ENCODE data around the gene ADGRG6.

ADGRG6 gene

GRCh38 chr6:142292166-142292924 lies 9.5 kb upstream of the ADGRG6 start:
- DNase-seq, result no peak

- DNase-seq, result no peak
These were observed 8.7 kb upstream of the ADGRG6 start for GRCh38 chr6:142293121-142293520.

GRCh38 chr6:142294679-142295078 lies 7.1 kb upstream of the ADGRG6 start:
- no peak for DNase-seq

- DNase-seq, result no peak
These were observed 4.7 kb upstream of the ADGRG6 start for GRCh38 chr6:142296975-142297604.

- no peak for DNase-seq
These were observed 4.2 kb upstream of the ADGRG6 start for GRCh38 chr6:142297605-142297995.

- no peak for DNase-seq
These were observed 3.6 kb upstream of the ADGRG6 start for GRCh38 chr6:142297996-142298753.

- no peak for DNase-seq
These were observed 1.5 kb upstream of the ADGRG6 start for GRCh38 chr6:142300302-142300701.

- peak in 1 of 4 experiments; percentile 3 for DNase-seq
These were observed 803 bp upstream of the ADGRG6 start for GRCh38 chr6:142300758-142301650.

- no peak for DNase-seq
These were observed 791 bp downstream of the ADGRG6 start for GRCh38 chr6:142302421-142303175.

GRCh38 chr6:142303176-142303533 lies 1.3 kb downstream of the ADGRG6 start:
- no peak for DNase-seq

- no peak for DNase-seq
These were observed 2.4 kb downstream of the ADGRG6 start for GRCh38 chr6:142304241-142304640.

GRCh38 chr6:142306736-142307135 lies 4.9 kb downstream of the ADGRG6 start:
- no peak for DNase-seq

- DNase-seq, result no peak
These were observed 6.3 kb downstream of the ADGRG6 start for GRCh38 chr6:142307963-142308748.

GRCh38 chr6:142309426-142309825 lies 7.6 kb downstream of the ADGRG6 start:
- no peak for DNase-seq

- DNase-seq, result no peak
These were observed 11.5 kb downstream of the ADGRG6 start for GRCh38 chr6:142313284-142313683.

- DNase-seq, result no peak
These were observed 15.1 kb downstream of the ADGRG6 start for GRCh38 chr6:142316791-142317368.

- DNase-seq, result no peak
These were observed 16.9 kb downstream of the ADGRG6 start for GRCh38 chr6:142318714-142319113.

- DNase-seq, result no peak
These were observed 18.6 kb downstream of the ADGRG6 start for GRCh38 chr6:142320366-142320765.

GRCh38 chr6:142321451-142321850 lies 19.6 kb downstream of the ADGRG6 start:
- no peak for DNase-seq

- no peak for DNase-seq
These were observed 20.3 kb downstream of the ADGRG6 start for GRCh38 chr6:142322066-142322465.

Data from activated naive CD4-positive, alpha-beta T cell (primary cell).